HG02642 (cell line): Measurements from ENCODE around the gene PERCC1.
"Not testable (repeated sequence)": the region's sequence is repeated elsewhere in the genome, so short reads cannot be mapped to it uniquely, and the experiment has no call there.

Experiments used
- ATAC-seq: cut with Tn5 transposase; IDR thresholded peaks from one replicate; pipeline ENCODE4 v1.9.1; 2021; ENCODE audit warnings: mild to moderate bottlenecking; ENCODE audit not compliant: unreplicated experiment, poor library complexity

The PERCC1 gene

DNA sequence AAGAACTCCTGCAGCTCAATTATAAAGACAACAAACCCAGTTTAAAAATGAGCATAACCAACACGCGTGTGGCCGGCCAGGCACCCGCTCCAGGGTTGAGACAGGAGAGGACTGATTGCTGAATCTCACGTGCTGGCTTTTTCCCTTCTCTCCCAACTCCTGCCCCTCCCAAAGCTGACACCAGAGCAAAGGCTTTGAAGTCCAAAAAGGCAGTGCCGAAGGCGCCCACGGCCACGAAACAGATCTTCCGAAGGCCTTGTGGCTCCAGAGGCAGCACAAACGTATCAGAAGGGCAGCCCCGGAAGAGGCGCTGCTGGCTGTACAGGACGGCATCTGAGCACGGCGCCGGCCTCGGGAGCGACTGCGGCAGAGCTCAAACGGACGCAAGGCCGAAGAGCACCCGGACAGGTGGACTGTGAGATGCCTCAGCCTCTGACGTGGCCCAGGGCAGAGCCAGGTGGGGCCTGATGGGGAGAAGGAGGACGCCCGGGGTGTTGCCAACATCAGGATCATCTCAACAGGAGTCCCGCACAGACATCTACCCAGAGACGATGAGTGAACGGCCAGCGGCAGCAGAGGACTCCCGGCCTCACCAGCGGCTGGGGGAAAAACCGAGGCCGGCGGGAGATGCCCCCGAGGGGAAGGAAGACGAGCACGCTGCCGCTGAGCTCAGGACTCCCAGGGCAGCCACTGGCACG is 33.5 kb downstream of the PERCC1 start:
- ATAC-seq, result no peak

GRCh38 chr16:1464894-1465566 is 34.2 kb downstream of the PERCC1 start:
- ATAC-seq, result no peak

GRCh38 chr16:1465567-1465915 is 34.7 kb downstream of the PERCC1 start:
- ATAC-seq, result no peak

DNA sequence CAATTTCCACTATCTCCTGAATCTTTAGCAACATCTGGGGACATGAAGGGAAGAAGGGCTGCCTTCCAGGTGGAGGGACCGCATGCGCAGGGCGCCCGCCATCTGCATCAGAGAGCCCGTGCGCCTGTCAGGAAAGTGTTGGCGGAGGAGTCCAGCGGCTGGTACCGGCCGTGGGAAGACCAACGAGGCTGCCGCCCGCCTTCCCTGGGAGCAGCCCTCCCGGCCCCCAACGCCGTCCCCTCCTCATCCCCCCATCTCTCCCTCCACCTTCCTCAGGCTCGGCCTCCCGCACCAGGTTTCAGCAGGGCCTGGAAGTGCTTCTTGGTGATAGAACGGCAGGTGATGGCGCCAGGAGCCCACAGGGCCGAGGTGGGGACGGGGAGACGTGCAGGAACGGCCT is 35.2 kb downstream of the PERCC1 start:
- ATAC-seq, result no peak

DNA sequence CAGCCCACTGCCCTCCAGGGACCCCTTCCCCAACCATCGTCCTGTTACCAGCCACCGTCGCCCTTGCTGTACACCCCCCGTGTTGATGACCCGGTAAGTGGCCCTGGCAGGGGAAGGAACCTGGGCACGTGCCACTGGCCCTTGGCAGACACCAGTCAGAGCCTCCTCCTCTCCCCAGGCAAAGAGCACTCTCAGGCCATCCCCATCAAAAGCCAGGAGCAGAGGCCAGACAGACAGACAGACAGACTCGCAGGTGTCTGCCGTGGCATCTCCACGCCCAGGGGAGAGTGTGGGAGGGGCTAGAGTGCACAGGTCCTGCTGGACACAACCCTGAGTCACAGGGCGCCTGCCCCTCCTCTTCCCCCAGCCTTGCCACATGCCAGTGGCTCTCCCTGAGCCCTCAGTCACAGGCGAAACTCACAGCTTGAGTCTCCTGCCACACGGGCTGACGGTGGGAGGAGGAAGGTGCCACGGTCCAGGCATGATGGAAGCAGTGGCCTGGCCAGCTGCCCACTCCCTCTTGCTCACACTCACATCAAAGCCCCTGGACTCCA is 36.2 kb downstream of the PERCC1 start:
- ATAC-seq, result no peak

DNA sequence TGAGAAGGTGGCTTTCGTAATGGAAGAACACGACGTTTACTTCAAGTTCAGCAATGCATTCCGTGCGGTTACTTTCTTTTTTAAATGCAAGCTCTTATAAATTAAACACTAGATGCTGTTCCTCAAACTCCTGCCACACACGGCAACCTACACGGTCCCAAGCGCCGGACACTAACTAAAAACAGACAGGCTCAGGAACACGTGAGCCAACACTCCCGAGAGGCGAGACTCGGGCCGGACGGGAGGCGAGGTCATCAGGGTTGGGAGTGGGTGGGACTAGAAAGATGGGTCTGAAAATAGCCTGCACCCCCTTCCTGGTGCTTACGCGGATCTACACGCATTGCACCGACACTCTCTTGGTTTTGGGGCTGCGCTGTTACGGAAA is 37.5 kb downstream of the PERCC1 start:
- no peak for ATAC-seq

DNA sequence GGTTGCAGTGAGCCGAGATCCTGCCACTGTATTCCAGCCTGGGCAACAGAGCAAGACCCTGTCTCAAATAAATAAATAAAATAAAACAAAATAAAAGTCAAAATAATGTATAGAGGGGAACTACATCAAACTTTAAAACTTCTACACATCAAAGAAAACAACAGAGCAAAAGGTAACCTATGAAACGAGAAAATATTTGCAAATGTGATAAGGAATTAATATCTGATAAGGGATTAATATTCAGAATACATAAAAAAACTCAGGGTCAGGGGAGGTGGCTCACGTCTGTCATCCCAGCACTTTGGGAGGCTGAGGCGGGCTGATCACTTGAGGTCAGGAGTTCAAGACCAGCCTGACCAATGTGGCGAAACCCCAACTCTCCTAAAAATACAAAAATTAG is 38.3 kb downstream of the PERCC1 start:
- ATAC-seq, result not testable (repeated sequence)

GRCh38 chr16:1469693-1470201 is 38.9 kb downstream of the PERCC1 start:
- ATAC-seq, result no peak

- no peak for ATAC-seq
These were observed 39.8 kb downstream of the PERCC1 start for GRCh38 chr16:1470481-1471251.

- no peak for ATAC-seq
These were observed 40.8 kb downstream of the PERCC1 start for GRCh38 chr16:1471569-1472194.

GRCh38 chr16:1472974-1473373 is 42.1 kb downstream of the PERCC1 start:
- no peak for ATAC-seq

- peak; percentile 27 for ATAC-seq
These were observed 43.4 kb downstream of the PERCC1 start for GRCh38 chr16:1474082-1474795.

DNA sequence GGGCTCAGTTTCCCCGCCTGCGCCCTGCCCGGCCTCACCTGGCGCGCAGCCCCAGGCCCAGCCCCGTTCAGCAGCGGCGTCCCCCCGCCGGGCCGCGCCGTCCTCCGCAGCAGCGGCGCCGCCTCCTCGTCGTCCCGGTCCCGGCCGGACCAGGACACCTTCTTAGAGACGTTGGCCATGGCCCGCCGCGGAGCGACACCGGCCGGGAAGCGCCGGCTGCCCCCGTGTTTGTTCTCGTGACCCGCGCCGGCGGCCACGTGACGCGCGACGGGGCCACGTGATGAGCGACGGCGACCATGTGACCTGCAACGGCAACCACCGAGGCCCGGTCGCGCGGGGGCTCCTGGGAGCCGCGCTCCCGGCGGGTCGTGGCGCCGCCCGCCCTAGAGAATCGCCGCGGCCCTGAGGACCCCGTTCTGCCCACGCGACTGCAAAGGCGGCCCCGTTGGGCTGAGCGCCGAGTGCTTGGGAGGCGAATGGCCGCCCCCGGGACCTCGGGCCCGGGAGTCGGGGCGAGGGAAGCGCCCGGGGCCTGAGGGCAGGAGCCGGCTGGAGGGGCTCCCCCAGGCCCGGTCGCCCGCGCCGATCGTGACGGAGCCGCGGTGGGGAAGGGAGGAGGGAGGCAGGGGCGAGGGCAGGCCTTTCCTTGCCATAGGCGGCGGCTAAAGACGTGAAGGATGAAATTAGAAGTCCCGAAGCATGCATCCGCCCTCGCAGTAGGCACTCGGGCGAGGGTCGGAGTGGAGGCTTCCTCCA is 44.1 kb downstream of the PERCC1 start, which contains the start of gene CLCN7:
CLCN7 (minus strand) TSS at position 233 of the 756 bp plus-strand sequence; CDS start at position 179, 54 bp downstream.
- peak; percentile 90 for ATAC-seq

- no peak for ATAC-seq
These were observed 44.8 kb downstream of the PERCC1 start for GRCh38 chr16:1475552-1476114.

- ATAC-seq, result no peak
These were observed 46.2 kb downstream of the PERCC1 start for GRCh38 chr16:1477033-1477432.

DNA sequence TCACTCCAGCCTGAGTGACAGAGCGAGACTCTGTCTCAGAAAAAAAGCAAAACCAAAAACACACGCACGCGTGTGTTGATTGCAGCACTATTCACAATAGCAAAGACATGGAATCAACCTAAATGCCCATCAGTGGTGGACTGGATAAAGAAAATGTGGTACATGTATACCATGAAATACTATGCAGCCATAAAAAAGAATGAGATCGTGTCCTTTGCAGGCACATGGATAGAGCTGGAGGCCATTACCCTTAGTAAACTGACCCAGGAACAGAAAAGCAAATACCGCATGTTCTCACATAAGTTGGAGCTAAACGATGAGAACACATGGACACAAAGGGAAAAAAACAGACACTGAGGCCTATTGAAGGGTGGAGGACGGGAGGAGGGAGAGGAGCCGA is 48.1 kb downstream of the PERCC1 start:
- ATAC-seq, result not testable (repeated sequence)

GRCh38 chr16:1481906-1482835 is 51.3 kb downstream of the PERCC1 start:
- no peak for ATAC-seq
